Small intestine (tissue), 7 donors: ENCODE data around the gene FHIT. TPM values are rescaled to one million over a fixed set of nuclear protein-coding genes. Genes with fewer than 3 reads are reported as not detected.

Experiments used
- DNase-seq, 2 donors: peaks; one replicate each; pipeline versions ENCODE4 v3.0.0 to v3.0.0-alpha.2; 2013
- FAIRE-seq: peaks from 2 replicates; lab custom pipeline; 2012; peaks lifted over from hg19 to GRCh38; lab: Jason Lieb, UNC
- H3K27ac ChIP-seq, 3 donors: one replicate each; pipeline ENCODE4 v1.5.1; 2013; ENCODE audit warnings: low read length in 2 of 3, mild to moderate bottlenecking in 2 of 3, control low read depth in 1 of 3, inconsistent platforms in 1 of 3, low read depth in 1 of 3, moderate library complexity in 1 of 3
- H3K27me3 ChIP-seq, 3 donors: one replicate each; pipeline ENCODE4 v1.6.1; 2013; ENCODE audit warnings: low read length in 3 of 3, inconsistent platforms in 1 of 3; ENCODE audit not compliant: control insufficient read depth in 3 of 3, insufficient read depth in 3 of 3
- H3K36me3 ChIP-seq, 3 donors: one replicate each; pipeline ENCODE4 v1.6.1; 2013; ENCODE audit warnings: low read length in 3 of 3, inconsistent platforms in 1 of 3, low read depth in 1 of 3, mild to moderate bottlenecking in 1 of 3, moderate library complexity in 1 of 3; ENCODE audit not compliant: control insufficient read depth in 3 of 3, insufficient read depth in 2 of 3
- H3K4me1 ChIP-seq, 3 donors: one replicate each; pipeline ENCODE4 v1.6.1; 2013; ENCODE audit warnings: low read length in 2 of 3, inconsistent platforms in 1 of 3, low read depth in 1 of 3, mild to moderate bottlenecking in 1 of 3, moderate library complexity in 1 of 3; ENCODE audit not compliant: control insufficient read depth in 3 of 3, insufficient read depth in 2 of 3
- H3K4me3 ChIP-seq, 3 donors: one replicate each; pipeline ENCODE4 v1.5.1; 2013; ENCODE audit warnings: low read length in 3 of 3, control low read depth in 1 of 3, inconsistent platforms in 1 of 3, low read depth in 1 of 3, mild to moderate bottlenecking in 1 of 3, moderate library complexity in 1 of 3
- H3K9me3 ChIP-seq, 2 donors: one replicate each; pipeline ENCODE4 v1.6.1; 2013; ENCODE audit warnings: low read depth in 1 of 2, low read length in 1 of 2; ENCODE audit not compliant: control insufficient read depth in 2 of 2, insufficient read depth in 1 of 2
- WGBS, 3 donors: extraction: QIAGEN DNeasy Blood & Tissue Kit; methylation state at CpG; one replicate each; pipeline ENCODE4 v1.1.7; 2013; 5-methylcytosine and 5-hydroxymethylcytosine counted together
- polyA plus RNA-seq, 4 donors: library from polyadenylated mRNA; stranded (reverse) in 3 of 4; unstranded in 1 of 4; fragments of 200-250 nt in 3 of 4; fragments of 120-200 nt in 1 of 4; gene quantifications; one replicate each; pipeline versions ENCODE4 v1.2.1 to v1.2.3, GENCODE V29; 2013
- donor health status: healthy with polysubstance abuse.
- donor health status: control.
- donor health status: control.
- donor health status: Bipolar disorder and iron deficiency.
- donor health status: healthy.

The FHIT gene
- polyA plus RNA-seq, 4 donors = 4.4 to 30.4 (median 7.0) TPM

DNA sequence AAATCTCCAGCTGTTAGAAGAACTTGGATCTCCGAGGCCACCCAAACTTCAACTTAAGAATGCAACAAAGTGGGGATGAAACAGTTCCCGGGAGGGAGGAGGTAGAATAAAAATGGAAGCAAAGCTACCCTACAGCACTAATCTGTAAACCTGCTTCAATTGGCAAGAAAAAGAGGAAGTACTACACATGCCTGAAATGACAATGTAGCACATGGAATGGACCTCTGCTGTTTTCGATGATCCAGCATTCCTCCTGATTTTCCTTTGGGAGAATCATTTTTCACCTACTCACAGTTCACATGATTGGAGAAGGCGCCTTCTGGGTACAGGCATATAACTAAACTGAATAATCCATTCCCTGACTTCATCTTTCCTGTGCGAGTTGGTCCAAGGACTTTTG is 1081.5 kb downstream of the FHIT start:
- H3K4me1 ChIP-seq = no peaks in the 10 kb centered on the region
- H3K27me3 ChIP-seq = no peaks in the 10 kb centered on the region
- H3K36me3 ChIP-seq = no peaks in the 10 kb centered on the region
- no peak overlapping the region for H3K27ac ChIP-seq
- H3K4me3 ChIP-seq = no peak overlapping the region
- H3K9me3 ChIP-seq = no peaks in the 10 kb centered on the region
- DNase-seq (no peak), FAIRE-seq (no peak)
- 94 to 95% (median 94%) methylated on average over 5 of the region's 5 CpGs for WGBS, 3 donors

DNA sequence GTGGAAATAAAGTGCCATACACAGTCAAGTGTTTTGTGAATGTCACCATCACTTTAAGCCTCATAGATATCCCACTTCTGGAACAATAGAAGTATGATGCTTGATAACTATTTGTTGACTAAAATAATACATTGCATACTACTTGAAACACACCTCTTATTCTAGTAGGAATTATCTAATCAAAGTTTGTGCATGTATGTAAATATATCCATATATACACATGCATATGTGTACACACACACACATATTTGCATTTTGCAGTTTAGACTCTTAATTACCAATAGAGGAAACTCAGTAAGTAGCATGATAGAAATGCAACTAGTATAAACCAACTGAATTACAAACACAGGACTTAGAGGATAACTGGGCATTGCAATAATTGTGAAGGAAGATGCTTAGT is 1084.1 kb downstream of the FHIT start:
- H3K27me3 ChIP-seq = no peaks in the 10 kb centered on the region

DNA sequence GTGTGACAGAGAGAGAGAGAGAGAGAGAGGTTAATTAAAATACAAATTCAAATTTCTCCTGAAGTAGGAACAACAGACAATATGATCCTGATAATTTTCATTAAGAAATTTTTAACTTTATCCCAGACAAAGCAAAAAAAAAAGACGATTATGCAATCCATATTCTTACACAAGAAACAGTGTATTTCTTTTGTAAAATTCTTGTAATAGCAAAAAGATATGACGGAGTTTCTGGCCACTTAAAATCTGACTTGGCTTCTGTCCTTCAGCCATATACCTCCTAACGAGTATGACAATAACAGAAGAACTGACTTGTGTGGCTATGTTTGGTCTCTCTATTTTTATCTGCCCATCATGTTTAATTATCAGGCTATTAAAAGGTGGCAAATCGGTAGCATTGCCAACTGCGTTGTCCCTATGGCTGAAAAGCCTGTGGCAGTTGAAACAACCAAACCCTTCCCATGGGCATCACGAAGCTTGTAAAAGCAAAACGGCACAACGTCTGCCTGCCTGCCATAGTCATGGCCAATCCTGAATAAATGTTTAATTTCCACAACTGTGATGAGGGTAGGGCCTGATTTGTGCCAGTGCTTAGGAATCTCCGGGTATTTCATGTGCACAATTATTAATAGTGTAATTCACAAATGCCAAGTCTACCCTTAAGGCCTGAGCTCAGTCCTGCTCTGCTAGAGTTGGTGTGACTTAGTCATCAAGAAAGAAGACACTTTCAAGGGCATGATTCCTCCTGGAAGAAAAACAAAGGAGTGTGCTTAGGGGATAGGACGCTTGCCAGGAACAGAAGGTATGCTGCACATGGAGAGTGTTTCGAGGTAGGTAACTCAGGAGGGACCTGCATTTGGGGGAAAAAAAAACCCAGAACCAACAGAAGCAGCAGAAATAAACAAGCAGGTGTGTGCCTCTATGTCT is 1090.2 kb downstream of the FHIT start:
- no peak for FAIRE-seq
- whole genome bisulfite sequencing, 3 donors = 85 to 91% (median 88%) methylated on average over 11 of the region's 11 CpGs
- no peaks in the 10 kb centered on the region for H3K9me3 ChIP-seq

More for the DNA sequence above, 1084.1 kb downstream of the FHIT start:
- Histone ChIP-seq H3K36me3 (no peaks in the 10 kb centered on the region), H3K9me3 (no peaks in the 10 kb centered on the region), H3K4me1 (no peaks in the 10 kb centered on the region), H3K4me3 (no peak overlapping the region), H3K27ac (no peak overlapping the region)
- DNase-seq (no peak), FAIRE-seq (no peak)

DNA sequence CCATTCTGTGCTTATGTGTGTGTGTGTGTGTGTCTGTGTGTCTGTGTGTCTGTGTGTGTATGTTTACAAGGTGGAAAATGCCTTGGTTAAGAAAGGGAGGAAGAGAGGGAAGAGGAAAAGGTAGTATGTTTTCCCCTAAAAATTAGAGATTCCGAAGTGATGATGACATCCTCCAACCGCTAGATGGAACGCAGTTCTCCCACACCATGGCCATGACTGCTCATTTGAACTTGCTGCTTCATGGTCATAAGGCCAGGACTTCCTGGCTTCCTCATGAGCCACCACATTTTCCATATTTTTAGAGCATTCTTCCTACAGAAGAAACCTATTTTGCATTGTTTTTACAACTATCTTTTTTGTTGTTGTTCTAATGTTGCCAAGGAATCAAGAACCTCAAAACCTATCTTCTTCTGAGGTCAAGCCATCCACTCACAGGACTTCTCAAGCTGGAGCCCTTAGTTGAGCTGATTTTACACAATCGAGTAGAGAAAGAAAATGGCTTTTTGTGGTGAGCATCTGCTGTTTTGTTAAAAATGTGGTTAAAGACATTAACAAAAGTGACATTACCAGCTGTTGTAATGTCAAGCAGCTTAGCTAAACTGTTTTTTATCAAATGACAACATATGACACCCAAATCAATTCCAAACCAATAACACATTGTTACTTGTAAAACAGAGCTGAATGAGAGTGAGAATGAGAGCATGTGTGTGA is 1091.0 kb downstream of the FHIT start:
- Histone ChIP-seq H3K36me3 (no peaks in the 10 kb centered on the region), H3K4me3 (no peak overlapping the region), H3K27ac (no peak overlapping the region), H3K9me3 (no peaks in the 10 kb centered on the region), H3K27me3 (no peaks in the 10 kb centered on the region), H3K4me1 (no peaks in the 10 kb centered on the region)
- WGBS, 3 donors = 81 to 93% (median 89%) methylated on average over 4 of the region's 4 CpGs
- FAIRE-seq (no peak), DNase-seq (no peak)

More for the DNA sequence above, 1090.2 kb downstream of the FHIT start:
- Histone ChIP-seq H3K27me3 (no peaks in the 10 kb centered on the region), H3K36me3 (no peaks in the 10 kb centered on the region), H3K4me3 (no peak overlapping the region), H3K27ac (no peak overlapping the region), H3K4me1 (no peaks in the 10 kb centered on the region)
- DNase-seq = no peak

DNA sequence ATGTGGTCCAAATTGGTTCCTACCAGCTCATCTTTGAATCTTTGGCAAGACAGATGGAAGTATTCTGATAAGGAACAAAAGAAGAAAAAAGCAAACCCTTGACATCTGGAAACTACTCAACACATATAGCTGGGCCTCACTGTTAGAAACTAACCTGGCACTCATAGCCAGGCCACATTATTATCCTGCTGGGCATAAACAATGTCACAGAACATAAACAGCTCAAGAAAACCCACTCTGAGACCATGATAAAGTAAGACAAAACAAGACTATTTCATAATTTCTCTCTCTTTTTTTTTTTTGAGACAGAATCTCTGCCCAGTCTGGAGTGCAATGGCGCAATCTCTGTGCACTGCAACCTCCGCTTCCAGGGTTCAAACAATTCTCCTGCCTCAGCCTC is 1093.2 kb downstream of the FHIT start:
- H3K4me3 ChIP-seq = no peak overlapping the region
- H3K36me3 ChIP-seq = no peaks in the 10 kb centered on the region
- no peak for FAIRE-seq
- no peaks in the 10 kb centered on the region for H3K27me3 ChIP-seq
- no peaks in the 10 kb centered on the region for H3K4me1 ChIP-seq
- H3K27ac ChIP-seq = no peak overlapping the region
- no peak for DNase-seq
- WGBS, 3 donors = 91 to 99% (median 97%) methylated on average over 2 of the region's 2 CpGs
- H3K9me3 ChIP-seq = no peaks in the 10 kb centered on the region

DNA sequence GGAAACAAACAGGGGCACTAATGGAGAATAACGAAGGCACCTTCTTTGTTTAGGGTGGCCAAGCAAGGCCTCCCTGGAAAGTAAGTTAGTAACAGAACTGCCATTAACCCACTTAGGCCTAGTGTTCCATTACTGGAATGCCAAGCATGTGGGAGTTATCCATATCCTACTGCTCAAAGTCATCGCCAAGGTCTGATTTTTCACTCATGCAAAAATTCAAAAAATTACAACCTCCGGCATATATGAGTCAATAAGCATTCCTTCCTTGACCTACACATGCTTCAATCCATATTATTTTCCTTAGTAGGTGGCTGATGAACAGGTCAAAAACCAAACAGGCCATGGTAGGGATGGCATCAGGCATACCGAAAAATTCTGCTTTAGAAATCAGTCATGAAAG is 1097.2 kb downstream of the FHIT start:
- Histone ChIP-seq H3K4me3 (no peak overlapping the region), H3K4me1 (no peaks in the 10 kb centered on the region), H3K27ac (no peak overlapping the region), H3K36me3 (no peaks in the 10 kb centered on the region), H3K27me3 (no peaks in the 10 kb centered on the region), H3K9me3 (no peaks in the 10 kb centered on the region)
- DNase-seq (no peak), FAIRE-seq (no peak)
- 94 to 98% (median 96%) methylated on average over 4 of the region's 4 CpGs for WGBS, 3 donors

DNA sequence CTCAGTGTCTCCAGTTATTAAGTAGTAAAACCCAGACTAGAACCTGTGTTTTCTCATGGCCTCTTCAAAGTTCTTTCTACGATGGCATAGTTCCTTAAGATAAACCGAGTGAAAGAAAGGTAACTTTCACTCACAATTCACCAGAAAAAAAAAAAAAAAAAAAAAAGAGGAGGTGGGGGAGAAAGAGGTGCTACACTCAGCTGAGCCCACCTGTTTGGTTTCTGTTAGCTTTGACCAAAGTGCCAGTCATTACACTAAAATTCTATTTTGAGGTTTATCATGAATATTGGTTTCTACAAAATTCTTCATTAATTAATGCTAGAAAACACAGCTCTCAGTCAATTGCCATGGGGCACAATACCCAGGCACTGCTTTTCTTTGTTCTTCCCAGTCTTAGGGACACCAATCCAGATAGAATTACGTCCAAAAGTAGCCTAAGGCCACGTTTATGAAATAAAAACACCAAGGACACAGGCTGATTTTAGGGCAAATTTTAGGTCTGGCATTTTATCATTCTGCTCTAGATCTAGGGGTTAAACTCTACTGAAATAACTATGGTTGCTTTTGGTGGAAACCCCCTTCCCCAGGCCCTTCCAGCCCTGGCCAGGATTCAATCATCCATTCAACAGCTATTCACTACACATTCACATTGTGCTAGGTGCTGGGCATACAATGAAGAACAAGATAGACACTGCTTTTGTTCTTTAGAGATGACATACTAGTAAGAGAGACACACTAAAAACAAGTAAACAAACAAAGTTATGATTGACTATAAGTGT is 1097.8 kb downstream of the FHIT start:
- Histone ChIP-seq H3K9me3 (no peaks in the 10 kb centered on the region), H3K36me3 (no peaks in the 10 kb centered on the region), H3K4me1 (no peaks in the 10 kb centered on the region), H3K27ac (no peak overlapping the region), H3K4me3 (no peak overlapping the region), H3K27me3 (no peaks in the 10 kb centered on the region)
- WGBS, 3 donors = 74 to 90% (median 79%) methylated on average over 4 of the region's 4 CpGs
- FAIRE-seq (no peak), DNase-seq (no peak)

DNA sequence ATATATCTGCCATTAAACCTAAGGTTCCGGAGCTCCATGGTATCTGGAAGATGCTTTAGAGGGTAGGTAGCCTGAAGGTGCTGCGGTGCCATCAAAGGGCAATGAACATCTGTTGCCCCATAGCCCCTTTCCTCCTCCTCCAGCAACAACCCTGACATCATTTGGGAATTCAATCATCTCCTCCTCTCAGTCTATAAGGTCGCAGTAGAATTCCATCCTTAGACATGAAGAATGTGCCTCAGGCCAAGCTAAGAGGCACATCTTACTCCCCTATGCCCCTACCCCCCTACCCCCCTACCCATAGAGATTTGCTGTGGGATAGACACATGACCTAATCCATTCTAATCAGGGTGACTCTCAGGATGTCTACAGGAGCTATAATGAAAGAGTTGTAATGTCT is 1101.8 kb downstream of the FHIT start:
- Histone ChIP-seq H3K27me3 (no peaks in the 10 kb centered on the region), H3K27ac (no peak overlapping the region), H3K4me3 (no peak overlapping the region), H3K9me3 (no peaks in the 10 kb centered on the region), H3K36me3 (no peaks in the 10 kb centered on the region), H3K4me1 (no peaks in the 10 kb centered on the region)
- FAIRE-seq (no peak), DNase-seq (no peak)
- WGBS, 3 donors = 92 to 95% (median 94%) methylated on average over 3 of the region's 3 CpGs
